HCT116 (cell line): ENCODE data around the gene ANKRD24. TPM values are rescaled to one million over a fixed set of nuclear protein-coding genes. Genes with fewer than 3 reads are reported as not detected.
A peak's percentile ranks its signal among the peaks of the same experiment; 100 is the strongest.

Experiments used
- ATAC-seq: fragments of 200-7000 bp; cut with Tn5 transposase; 2 replicates; pipeline ENCODE4 v1.9.1; 2020; ENCODE audit warnings: mild to moderate bottlenecking, moderate library complexity
- BruUV-seq: library from RNA; stranded (reverse); fragments of 400-500 nt; replicated peaks from 2 replicates; lab custom pipeline; 2021; lab: Mats Ljungman, UMichigan
- CTCF ChIA-PET: fragments of 300-600 bp; sonication (Branson Sonifier 250); formaldehyde crosslinking; loops from one replicate; lab custom pipeline; 2021; ENCODE audit warnings: antibody characterized with exemption; lab: Charles Lee
- POLR2A ChIA-PET: fragments of 300-600, 350-600 bp; sonication (Branson Sonifier 250); formaldehyde crosslinking; loops from one replicate; lab custom pipeline; 2021; ENCODE audit warnings: antibody characterized with exemption; lab: Charles Lee
- RAD21 ChIA-PET, 2 experiments: fragments of 300-600 bp; sonication (Branson Sonifier 250); formaldehyde crosslinking; loops; one replicate each; lab custom pipeline; 2023; ENCODE audit warnings: low total read pairs in 2 of 2; ENCODE audit not compliant: uncharacterized antibody in 2 of 2, unreplicated experiment in 2 of 2, low non-redundant PET in 1 of 2; lab: Charles Lee
- DNase-seq: peaks from one replicate; pipeline ENCODE4 v3.0.0-alpha.2; 2010; ENCODE audit warnings: low read depth, low spot score
- H2AFZ ChIP-seq: fragments of 200-600 bp; shearing (Covaris generic), sonication (generic); 2 replicates; pipeline ENCODE4 v1.6.1; 2017; ENCODE audit warnings: low read depth, mixed run types, mixed read lengths, antibody characterized with exemption, low read length; ENCODE audit not compliant: poor library complexity, severe bottlenecking
- H3K27ac ChIP-seq: 2 replicates; pipeline ENCODE4 v1.5.1; 2012; ENCODE audit warnings: low read depth, low read length
- H3K27me3 ChIP-seq: fragments of 200-600 bp; sonication (generic); 2 replicates; pipeline ENCODE4 v1.6.1; 2016; ENCODE audit warnings: mixed run types, low read length, mixed read lengths; ENCODE audit not compliant: insufficient read depth
- H3K36me3 ChIP-seq, 2 experiments: fragments of 200-500 bp in 1 of 2; fragments of 200-600 bp in 1 of 2; sonication (Bioruptor generic) in 1 of 2; sonication (generic) in 1 of 2; 2 replicates each; pipeline versions ENCODE4 v1.5.1 to v1.6.1; 2014 to 2016; ENCODE audit warnings: low read length in 2 of 2, inconsistent platforms in 1 of 2, mixed read lengths in 1 of 2, mixed run types in 1 of 2; ENCODE audit not compliant: insufficient read depth in 2 of 2, control insufficient read depth in 1 of 2
- H3K4me1 ChIP-seq, 2 experiments: fragments of 200-600 bp in 1 of 2; sonication (generic) in 1 of 2; 2 replicates each; pipeline versions ENCODE4 v1.5.1 to v1.6.1; 2012 to 2017; ENCODE audit warnings: low read length in 2 of 2, inconsistent platforms in 1 of 2, mild to moderate bottlenecking in 1 of 2, mixed read lengths in 1 of 2, mixed run types in 1 of 2, moderate library complexity in 1 of 2; ENCODE audit not compliant: insufficient read depth in 2 of 2, control insufficient read depth in 1 of 2
- H3K4me2 ChIP-seq: fragments of 200-600 bp; sonication (generic); 2 replicates; pipeline ENCODE4 v1.6.1; 2017; ENCODE audit warnings: mixed run types, low read length, mixed read lengths
- H3K4me3 ChIP-seq, 2 experiments: fragments of 200-600 bp in 1 of 2; sonication (generic) in 1 of 2; replicated peaks in 1 of 2; 2 replicates each; pipeline ENCODE4 v1.5.1; 2011 to 2016; ENCODE audit warnings: low read length in 2 of 2, control low read depth in 1 of 2, low read depth in 1 of 2, mild to moderate bottlenecking in 1 of 2, mixed read lengths in 1 of 2, mixed run types in 1 of 2
- H3K79me2 ChIP-seq: fragments of 200-600 bp; sonication (generic); 2 replicates; pipeline ENCODE4 v1.6.1; 2017; ENCODE audit warnings: mild to moderate bottlenecking, mixed run types, low read length, moderate library complexity, mixed read lengths; ENCODE audit not compliant: insufficient read depth
- H3K9ac ChIP-seq: fragments of 200-600 bp; sonication (generic); 2 replicates; pipeline ENCODE4 v1.6.1; 2016; ENCODE audit warnings: low read length, mixed read lengths
- H3K9me2 ChIP-seq: fragments of 200-600 bp; sonication (generic), shearing (Covaris generic); 2 replicates; pipeline ENCODE4 v1.6.1; 2017; ENCODE audit warnings: mixed run types, mild to moderate bottlenecking, moderate library complexity; ENCODE audit not compliant: insufficient read depth
- H3K9me3 ChIP-seq, 2 experiments: fragments of 200-500 bp in 1 of 2; fragments of 200-600 bp in 1 of 2; sonication (Bioruptor generic) in 1 of 2; sonication (generic) in 1 of 2; 2 replicates each; pipeline ENCODE4 v1.6.1; 2014 to 2017; ENCODE audit warnings: low read length in 2 of 2, mixed read lengths in 2 of 2, inconsistent platforms in 1 of 2, low read depth in 1 of 2, mild to moderate bottlenecking in 1 of 2, mixed run types in 1 of 2, moderate library complexity in 1 of 2; ENCODE audit not compliant: control insufficient read depth in 1 of 2, insufficient read depth in 1 of 2
- H4K20me1 ChIP-seq: fragments of 200-600 bp; sonication (generic), shearing (Covaris generic); 2 replicates; pipeline ENCODE4 v1.6.1; 2017; ENCODE audit warnings: mixed run types, mild to moderate bottlenecking, moderate library complexity; ENCODE audit not compliant: insufficient read depth
- JUND ChIP-seq: IDR thresholded peaks from 2 replicates; pipeline ENCODE4 v1.6.1; 2012
- POLR2AphosphoS5 ChIP-seq: IDR thresholded peaks from 2 replicates; pipeline ENCODE4 v1.6.1; 2011; ENCODE audit warnings: mild to moderate bottlenecking, low read depth, low read length, moderate library complexity
- RAD21 ChIP-seq: IDR thresholded peaks from 2 replicates; pipeline ENCODE4 v1.6.1; 2012; ENCODE audit warnings: low read depth, mild to moderate bottlenecking
- ZFX ChIP-seq: fragments of 450-650 bp; IDR thresholded peaks from 2 replicates; pipeline ENCODE4 v1.6.1; 2017
- intact Hi-C: fragments of 100-400 bp; cut with micrococcal nuclease; formaldehyde crosslinking; loops from 2 replicates; pipeline ENCODE4 v1.10.0; 2022
- total RNA-seq: library from RNA; stranded (reverse); gene quantifications from one replicate; pipeline ENCODE4 v1.2.1, GENCODE V29; 2021; ENCODE audit not compliant: unreplicated experiment
- TF ChIP-seq, protein P1 (sequence below): IDR thresholded peaks from 2 replicates; pipeline ENCODE4 v1.6.1; 2012; ENCODE audit warnings: low read depth
- TF ChIP-seq, protein P2 (sequence below): IDR thresholded peaks from 2 replicates; pipeline ENCODE4 v1.6.1; 2011; ENCODE audit warnings: mild to moderate bottlenecking, low read length, moderate library complexity; ENCODE audit not compliant: insufficient replicate concordance; ENCODE audit errors: extremely low read depth
- TF ChIP-seq, protein P3 (sequence below): IDR thresholded peaks from 2 replicates; pipeline ENCODE4 v1.6.1; 2012
- TF ChIP-seq, protein P4 (sequence below): IDR thresholded peaks from 2 replicates; pipeline ENCODE4 v1.6.1; 2012

Gene ANKRD24
- total RNA-seq, 1 experiment from 2014 or later, result 1.7 TPM

DNA sequence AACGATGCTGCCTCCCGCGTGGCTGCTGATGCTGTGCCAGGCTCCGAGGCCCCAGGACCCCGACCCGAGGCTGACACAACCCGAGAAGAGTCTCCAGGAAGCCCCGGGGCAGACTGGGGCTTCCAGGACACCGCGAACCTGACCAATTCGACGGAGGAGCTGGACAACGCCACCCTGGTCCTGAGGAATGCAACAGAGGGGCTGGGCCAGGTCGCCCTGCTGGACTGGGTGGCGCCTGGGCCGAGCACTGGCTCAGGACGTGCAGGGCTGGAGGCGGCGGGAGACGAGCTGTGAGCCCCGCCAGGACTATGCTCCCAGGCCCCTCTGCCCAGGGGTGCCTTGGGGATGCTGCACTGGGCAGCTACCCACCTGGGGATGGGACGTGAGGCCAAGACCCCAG lies 10.8 kb upstream of the ANKRD24 start:
- TF ChIP-seq, protein P1, sequence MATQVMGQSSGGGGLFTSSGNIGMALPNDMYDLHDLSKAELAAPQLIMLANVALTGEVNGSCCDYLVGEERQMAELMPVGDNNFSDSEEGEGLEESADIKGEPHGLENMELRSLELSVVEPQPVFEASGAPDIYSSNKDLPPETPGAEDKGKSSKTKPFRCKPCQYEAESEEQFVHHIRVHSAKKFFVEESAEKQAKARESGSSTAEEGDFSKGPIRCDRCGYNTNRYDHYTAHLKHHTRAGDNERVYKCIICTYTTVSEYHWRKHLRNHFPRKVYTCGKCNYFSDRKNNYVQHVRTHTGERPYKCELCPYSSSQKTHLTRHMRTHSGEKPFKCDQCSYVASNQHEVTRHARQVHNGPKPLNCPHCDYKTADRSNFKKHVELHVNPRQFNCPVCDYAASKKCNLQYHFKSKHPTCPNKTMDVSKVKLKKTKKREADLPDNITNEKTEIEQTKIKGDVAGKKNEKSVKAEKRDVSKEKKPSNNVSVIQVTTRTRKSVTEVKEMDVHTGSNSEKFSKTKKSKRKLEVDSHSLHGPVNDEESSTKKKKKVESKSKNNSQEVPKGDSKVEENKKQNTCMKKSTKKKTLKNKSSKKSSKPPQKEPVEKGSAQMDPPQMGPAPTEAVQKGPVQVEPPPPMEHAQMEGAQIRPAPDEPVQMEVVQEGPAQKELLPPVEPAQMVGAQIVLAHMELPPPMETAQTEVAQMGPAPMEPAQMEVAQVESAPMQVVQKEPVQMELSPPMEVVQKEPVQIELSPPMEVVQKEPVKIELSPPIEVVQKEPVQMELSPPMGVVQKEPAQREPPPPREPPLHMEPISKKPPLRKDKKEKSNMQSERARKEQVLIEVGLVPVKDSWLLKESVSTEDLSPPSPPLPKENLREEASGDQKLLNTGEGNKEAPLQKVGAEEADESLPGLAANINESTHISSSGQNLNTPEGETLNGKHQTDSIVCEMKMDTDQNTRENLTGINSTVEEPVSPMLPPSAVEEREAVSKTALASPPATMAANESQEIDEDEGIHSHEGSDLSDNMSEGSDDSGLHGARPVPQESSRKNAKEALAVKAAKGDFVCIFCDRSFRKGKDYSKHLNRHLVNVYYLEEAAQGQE, result 0 out of 2 replicates have a peak, but pooled peaks have one; percentile 4
- no peak for TF ChIP-seq POLR2AphosphoS5
- ATAC-seq (no peak), DNase-seq (no peak)
- no peaks in the 10 kb centered on the region for H3K9me3 ChIP-seq
- ChIA-PET RAD21 (no interaction called here), CTCF (no interaction called here), POLR2A (no interaction called here)
- H3K27ac ChIP-seq, result no peak overlapping the region
- intact Hi-C loops, result no loop called here
- BruUV-seq, result no TSS peak
- H3K9me2 ChIP-seq, result no peaks in the 10 kb centered on the region
- no peaks in the 10 kb centered on the region for H3K36me3 ChIP-seq
- H2AFZ ChIP-seq, result no peak overlapping the region
- H3K4me1 ChIP-seq, result no peaks in the 10 kb centered on the region; a peak in 1 of 4 replicates
- H4K20me1 ChIP-seq, result no peaks in the 10 kb centered on the region
- H3K79me2 ChIP-seq, result no peaks in the 10 kb centered on the region
- H3K4me3 ChIP-seq, result no peak overlapping the region
- H3K4me2 ChIP-seq, result no peak overlapping the region
- H3K9ac ChIP-seq, result no peak overlapping the region
- peaks cover 15% of the 10 kb centered on the region for H3K27me3 ChIP-seq

DNA sequence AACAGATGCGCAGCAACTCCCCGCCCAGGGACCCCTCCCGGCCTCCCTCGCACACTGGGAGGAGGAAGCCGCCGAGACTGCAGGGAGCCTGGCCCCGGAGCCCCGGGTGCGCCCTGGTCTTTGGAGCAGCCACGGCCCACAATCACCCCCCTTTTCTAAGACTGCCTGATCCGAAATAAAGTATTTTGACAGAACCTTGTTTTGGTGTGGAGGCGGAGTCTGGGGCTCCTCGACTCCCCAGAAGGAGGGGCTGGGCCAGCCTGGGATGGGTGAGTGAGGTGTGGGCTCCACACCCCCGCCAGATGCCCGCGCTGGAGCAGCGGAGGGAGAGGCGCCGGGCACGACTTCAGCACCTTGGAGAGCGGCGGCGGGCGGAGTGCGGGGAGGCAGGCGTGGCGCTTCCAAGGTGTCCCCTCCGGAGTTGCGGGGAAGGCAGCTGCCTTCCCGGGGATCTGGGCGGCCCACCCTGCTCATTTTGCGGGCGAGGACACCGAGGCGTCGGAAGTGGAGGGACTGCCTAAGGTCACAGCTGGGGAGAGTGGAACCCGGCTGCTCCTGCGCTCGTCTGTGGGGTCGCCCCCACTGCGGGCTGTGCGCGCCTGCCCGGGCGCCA lies 9.5 kb upstream of the ANKRD24 start:
- DNase-seq, result no peak
- Histone ChIP-seq H3K27me3 (peaks cover 15% of the 10 kb centered on the region), H3K27ac (no peak overlapping the region), H3K79me2 (no peaks in the 10 kb centered on the region), H3K4me3 (no peak overlapping the region), H3K9ac (no peak overlapping the region), H3K36me3 (no peaks in the 10 kb centered on the region), H4K20me1 (no peaks in the 10 kb centered on the region), H3K9me2 (no peaks in the 10 kb centered on the region), H3K9me3 (no peaks in the 10 kb centered on the region)
- ChIA-PET POLR2A (no interaction called here), CTCF (no interaction called here), RAD21 (interaction anchor here in 1 of 2 experiments (0.6 kb wide), 1 partner anchor 33 kb away, joined by 4 read pairs; no protein-coding TSS in a partner anchor)
- intact Hi-C loops, result no loop called here
- no TSS peak for BruUV-seq
- TF ChIP-seq RAD21 (no peak), POLR2AphosphoS5 (no peak), JUND (no peak), ZFX (no peak)
- TF ChIP-seq, protein P2, sequence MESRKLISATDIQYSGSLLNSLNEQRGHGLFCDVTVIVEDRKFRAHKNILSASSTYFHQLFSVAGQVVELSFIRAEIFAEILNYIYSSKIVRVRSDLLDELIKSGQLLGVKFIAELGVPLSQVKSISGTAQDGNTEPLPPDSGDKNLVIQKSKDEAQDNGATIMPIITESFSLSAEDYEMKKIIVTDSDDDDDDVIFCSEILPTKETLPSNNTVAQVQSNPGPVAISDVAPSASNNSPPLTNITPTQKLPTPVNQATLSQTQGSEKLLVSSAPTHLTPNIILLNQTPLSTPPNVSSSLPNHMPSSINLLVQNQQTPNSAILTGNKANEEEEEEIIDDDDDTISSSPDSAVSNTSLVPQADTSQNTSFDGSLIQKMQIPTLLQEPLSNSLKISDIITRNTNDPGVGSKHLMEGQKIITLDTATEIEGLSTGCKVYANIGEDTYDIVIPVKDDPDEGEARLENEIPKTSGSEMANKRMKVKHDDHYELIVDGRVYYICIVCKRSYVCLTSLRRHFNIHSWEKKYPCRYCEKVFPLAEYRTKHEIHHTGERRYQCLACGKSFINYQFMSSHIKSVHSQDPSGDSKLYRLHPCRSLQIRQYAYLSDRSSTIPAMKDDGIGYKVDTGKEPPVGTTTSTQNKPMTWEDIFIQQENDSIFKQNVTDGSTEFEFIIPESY, result no peak
- TF ChIP-seq, protein P3, sequence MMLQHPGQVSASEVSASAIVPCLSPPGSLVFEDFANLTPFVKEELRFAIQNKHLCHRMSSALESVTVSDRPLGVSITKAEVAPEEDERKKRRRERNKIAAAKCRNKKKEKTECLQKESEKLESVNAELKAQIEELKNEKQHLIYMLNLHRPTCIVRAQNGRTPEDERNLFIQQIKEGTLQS, result no peak
- TF ChIP-seq, protein P1, result peak; percentile 94
- TF ChIP-seq, protein P4, sequence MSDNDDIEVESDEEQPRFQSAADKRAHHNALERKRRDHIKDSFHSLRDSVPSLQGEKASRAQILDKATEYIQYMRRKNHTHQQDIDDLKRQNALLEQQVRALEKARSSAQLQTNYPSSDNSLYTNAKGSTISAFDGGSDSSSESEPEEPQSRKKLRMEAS, result no peak
- TF ChIP-seq, all 23 proteins: peak for 1
- H3K4me2 ChIP-seq, result no peak overlapping the region
- ATAC-seq, result peak; percentile 87
- no peaks in the 10 kb centered on the region for H3K4me1 ChIP-seq
- no peak overlapping the region for H2AFZ ChIP-seq
